UCSD-AML1 (cell line): ENCODE measurements around the gene ANGPTL2.

Source experiments
- DNase-seq: peaks from one replicate; lab custom pipeline; 2025; ENCODE audit not compliant: unreplicated experiment; lab: John Stamatoyannopoulos, UW

Gene ANGPTL2

GRCh38 chr9:127053057-127053821 lies 69.2 kb downstream of the ANGPTL2 start:
- DNase-seq = no peak

GRCh38 chr9:127051881-127052595 lies 70.4 kb downstream of the ANGPTL2 start:
- DNase-seq = no peak

DNA sequence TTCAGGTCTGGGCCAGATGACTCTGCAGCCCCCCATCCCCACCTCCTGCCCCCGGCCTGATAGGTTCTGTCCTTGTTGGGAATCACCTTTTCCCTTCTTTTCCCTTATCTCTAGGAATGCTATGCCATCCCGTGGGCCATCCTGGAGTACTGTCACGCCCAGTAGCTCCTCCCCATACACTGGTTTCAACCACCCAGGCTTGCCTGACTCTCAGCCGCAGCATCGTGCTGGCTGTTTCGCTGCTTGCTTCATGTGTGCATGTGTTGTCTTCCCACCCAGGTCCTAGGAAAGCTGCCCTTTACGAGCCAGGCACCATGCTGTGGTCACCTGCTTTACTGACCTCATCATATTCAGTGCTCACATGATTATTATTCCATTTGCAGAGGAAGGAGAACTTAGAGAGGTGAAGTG lies 71.8 kb downstream of the ANGPTL2 start:
- DNase-seq = no peak

- DNase-seq = no peak
Measured at GRCh38 chr9:127050152-127050551, 72.3 kb downstream of the ANGPTL2 start.

GRCh38 chr9:127049581-127049980 lies 72.9 kb downstream of the ANGPTL2 start:
- no peak for DNase-seq

DNA sequence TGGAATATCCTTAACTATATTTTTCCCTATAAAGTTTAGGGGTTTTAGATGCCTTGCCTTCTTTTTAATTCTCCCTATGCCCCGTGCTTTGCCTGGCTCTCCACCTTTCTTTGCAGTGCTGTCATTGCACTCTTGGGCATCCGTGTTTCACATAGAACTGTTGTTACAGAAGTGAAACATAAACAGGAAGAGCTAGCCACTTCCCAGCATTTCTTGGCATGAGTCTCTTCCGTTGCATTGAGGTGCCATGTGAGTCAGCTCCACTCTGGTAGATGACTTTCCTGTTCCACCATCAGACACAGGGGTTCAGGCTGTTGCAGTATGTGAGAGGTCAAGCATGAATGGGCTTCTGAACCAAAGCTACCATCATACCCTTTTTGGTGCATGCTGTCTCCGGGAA lies 73.4 kb downstream of the ANGPTL2 start:
- peak; percentile 36 for DNase-seq

GRCh38 chr9:127047971-127048370 lies 74.5 kb downstream of the ANGPTL2 start:
- DNase-seq = no peak

DNA sequence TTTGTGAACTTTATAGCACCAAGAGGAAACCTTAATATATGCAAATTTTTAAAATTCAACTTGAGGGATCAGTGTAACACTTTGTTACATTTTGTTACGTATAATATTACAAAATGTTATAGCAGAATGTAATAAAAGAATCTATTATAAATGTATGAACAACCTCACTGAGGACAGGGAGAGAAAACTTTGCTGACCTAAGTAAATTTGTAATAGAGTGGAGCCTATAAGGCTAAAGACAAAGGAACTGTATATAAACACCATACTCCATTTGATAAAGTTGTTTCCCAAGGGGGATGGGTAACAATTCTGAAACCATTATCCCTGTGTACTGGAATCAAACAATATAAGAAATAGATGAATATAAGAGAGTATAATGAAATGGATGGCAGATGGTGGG lies 77.3 kb downstream of the ANGPTL2 start:
- DNase-seq = no peak

GRCh38 chr9:127039492-127039891 lies 82.9 kb downstream of the ANGPTL2 start:
- DNase-seq = no peak

GRCh38 chr9:127038531-127038930 lies 83.9 kb downstream of the ANGPTL2 start:
- no peak for DNase-seq
